GM20431 (cell line): ENCODE data around the gene RBAK.
"Not testable (repeated sequence)": the region's sequence is repeated elsewhere in the genome, so short reads cannot be mapped to it uniquely, and the experiment has no call there.

Experiments
- in situ Hi-C: fragments of 300-500 bp; cut with MseI, MboI; formaldehyde crosslinking; loops from one replicate; pipeline ENCODE4 v1.15.0; 2020; ENCODE audit warnings: low sequenced_read_pairs; ENCODE audit not compliant: unreplicated experiment

RBAK gene

DNA sequence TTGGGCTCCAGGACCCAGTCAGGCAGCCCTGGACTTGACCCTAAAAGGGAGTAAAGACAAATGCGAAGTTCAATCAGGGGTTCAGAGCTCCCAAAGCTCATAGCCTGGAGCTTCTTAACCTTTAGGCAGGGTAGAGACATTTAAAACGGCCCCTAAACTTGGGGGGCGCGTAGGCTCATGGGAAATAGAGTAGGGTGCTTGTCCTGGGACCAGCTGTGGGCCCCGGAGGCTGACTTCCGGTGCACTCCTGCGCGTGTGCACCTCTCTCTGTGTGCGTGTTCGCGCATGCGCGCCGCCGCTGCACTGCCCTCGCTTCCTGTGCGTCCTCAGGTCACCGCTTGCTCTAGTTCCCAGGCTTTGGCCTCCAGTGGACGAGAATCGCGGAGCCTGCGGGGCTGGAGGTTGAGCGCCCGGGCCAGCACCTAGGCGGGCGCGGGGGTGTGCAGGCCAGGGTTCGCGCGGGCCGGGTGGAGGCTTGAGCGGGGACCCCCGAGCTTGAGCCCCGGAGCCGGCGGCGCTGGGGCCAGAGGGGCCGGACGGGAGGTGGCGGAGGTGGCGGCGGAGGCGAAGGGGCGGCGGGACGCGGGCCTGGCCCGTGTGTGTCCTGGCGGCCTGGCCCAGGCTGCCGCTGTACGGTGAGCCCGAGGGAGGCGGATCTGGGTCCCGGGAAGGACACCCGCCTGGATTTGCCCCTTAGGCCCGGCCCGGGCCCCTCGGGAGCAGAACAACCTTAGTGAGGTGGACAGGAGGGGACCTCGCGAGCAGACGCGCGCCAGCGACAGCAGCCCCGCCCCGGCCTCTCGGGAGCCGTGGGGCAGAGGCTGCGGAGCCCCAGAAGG is at the start of gene RBAK:
Gene RBAK (plus strand): TSS at position 303 of the 839 bp plus-strand sequence. CDS start 2,217 bp downstream, outside the sequence.
- in situ Hi-C loops: no loop called here

DNA sequence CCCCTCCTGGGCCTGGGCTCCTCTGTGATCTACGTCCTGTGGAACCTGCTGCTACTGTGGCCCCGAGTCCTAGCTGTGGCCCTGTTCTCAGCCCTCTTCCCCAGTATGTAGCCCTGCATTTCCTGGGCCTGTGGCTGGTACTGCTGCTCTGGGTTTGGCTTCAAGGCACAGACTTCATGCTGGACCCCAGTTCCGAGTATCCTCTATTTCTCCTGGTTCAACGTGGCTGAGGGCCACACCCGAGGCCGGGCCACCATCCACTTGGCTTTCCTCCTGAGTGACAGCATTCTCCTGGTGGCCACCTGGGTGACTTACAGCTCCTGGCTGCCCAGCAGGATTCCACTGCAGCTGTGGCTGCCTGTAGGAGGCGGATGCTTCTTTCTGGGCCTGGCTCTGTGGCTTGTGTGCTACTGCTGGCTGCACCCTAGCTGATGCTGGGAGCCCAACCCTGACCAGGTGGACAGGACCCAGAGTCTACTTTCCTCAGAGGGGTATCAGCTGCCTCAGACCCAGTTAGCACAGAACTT is 48.9 kb upstream of the RBAK start:
- in situ Hi-C loops: no loop called here

- in situ Hi-C loops: no loop called here
These were observed 47.4 kb upstream of the RBAK start for GRCh38 chr7:4998244-4998643.

DNA sequence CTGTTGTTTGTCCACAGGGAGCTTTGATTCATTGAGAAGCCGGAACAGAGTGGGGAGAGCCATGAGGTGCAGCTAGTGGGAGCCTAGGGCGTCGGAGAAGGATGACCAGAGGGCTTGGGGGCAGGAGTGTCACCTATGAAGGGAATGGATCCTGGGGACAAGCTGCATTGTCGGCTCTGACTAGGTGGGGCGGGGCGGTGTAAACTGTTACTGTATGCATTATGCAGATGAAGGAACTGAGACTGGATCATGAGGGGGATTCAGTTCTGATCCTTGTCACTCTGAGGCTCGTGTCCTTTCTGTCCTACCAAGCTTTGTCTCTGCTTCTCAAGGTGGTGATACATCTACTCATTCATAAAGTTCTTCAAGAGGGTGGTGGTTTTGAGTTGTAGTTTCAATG is 46.8 kb upstream of the RBAK start:
- in situ Hi-C loops: no loop called here

- in situ Hi-C loops: no loop called here
These were observed 46.2 kb upstream of the RBAK start for GRCh38 chr7:4999369-4999950.

- in situ Hi-C loops: no loop called here
These were observed 44.7 kb upstream of the RBAK start for GRCh38 chr7:5001003-5001402.

DNA sequence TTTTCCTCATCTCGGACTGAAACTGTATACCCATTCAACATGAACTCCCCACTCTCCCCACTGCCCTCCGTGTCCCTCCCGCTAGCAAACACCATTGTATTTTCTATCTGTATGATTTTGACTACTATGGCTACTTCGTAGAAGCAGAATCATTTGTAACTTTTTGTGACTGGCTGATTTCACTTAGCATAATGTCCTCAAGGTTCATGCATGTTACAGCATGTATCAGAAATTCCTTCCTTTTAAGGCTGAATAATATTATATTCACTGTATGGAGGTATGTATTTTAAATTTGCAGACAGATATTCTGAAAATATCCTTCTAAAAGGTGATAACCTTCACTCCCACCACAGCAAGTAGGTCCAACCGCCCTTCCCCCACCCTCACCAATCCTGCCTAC is 43.7 kb upstream of the RBAK start:
- in situ Hi-C loops: no loop called here

- in situ Hi-C loops: no loop called here
These were observed 40.6 kb upstream of the RBAK start for GRCh38 chr7:5005066-5005465.

GRCh38 chr7:5012985-5013384 is 32.7 kb upstream of the RBAK start:
- in situ Hi-C loops: no loop called here

DNA sequence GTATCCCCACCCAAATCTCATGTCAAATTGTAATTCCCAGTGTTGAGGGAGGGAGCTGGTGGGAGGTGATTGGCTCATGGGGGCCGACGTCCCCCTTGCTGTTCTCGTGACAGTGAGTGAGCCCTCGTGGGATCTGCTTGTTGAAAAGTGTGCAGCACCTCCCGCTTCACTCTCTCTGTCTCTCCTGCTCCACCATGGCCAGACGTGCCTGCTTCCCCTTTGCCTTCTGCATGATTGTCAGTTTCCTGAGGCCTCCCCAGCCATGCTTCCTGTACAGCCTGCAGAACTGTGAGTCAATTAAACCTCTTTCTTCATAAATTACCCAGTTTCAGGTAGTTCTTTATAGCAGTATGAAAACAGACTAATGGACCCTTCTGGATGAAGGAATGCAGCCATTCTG is 29.7 kb upstream of the RBAK start:
- in situ Hi-C loops: not testable (repeated sequence)

GRCh38 chr7:5017626-5018025 is 28.0 kb upstream of the RBAK start:
- in situ Hi-C loops: not testable (repeated sequence)

- in situ Hi-C loops: no loop called here
These were observed 25.6 kb upstream of the RBAK start for GRCh38 chr7:5020098-5020497.

- in situ Hi-C loops: not testable (repeated sequence)
These were observed 24.6 kb upstream of the RBAK start for GRCh38 chr7:5020976-5021550.

DNA sequence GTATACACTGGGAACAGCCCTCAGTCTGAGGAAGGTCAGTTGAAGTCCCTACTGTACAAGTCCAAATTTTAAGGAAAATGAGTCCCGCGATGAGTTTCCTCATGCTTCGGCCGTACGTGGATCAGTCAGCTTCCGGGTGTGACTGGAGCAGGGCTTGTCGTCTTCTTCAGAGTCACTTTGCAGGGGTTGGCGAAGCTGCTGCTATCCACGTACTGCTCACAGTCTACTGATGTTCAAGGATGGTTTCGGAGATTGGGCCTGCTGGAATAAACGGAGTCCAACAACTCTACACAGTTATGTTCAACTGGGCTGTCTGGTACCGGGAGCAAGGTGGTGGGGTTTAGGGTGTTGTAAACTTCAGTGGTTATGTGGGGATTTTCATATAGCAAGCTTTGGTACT is 22.0 kb upstream of the RBAK start:
- in situ Hi-C loops: not testable (repeated sequence)

- in situ Hi-C loops: not testable (repeated sequence)
These were observed 17.8 kb upstream of the RBAK start for GRCh38 chr7:5027796-5028410.

DNA sequence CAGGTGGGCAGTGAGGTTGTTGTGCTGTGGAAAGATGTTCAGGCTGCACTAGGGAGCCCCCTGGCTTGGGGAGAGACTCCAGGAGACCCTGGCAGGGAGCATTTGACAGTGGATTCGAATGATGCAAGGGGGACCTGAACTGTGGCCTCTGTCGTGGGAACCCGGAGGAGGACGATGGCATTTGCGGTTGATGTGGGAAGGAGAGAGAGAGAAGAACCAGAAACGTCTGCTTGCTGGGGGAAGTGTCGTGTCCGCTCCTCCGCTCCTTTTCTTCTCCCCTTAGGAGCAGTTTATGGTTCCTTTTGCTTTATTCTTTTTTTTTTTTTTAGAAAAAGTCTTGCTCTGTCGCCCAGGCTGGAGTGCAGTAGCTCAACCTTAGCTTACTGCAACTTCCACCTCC is 12.5 kb upstream of the RBAK start:
- in situ Hi-C loops: not testable (repeated sequence)

- in situ Hi-C loops: no loop called here
These were observed 10.4 kb upstream of the RBAK start for GRCh38 chr7:5035276-5035675.

DNA sequence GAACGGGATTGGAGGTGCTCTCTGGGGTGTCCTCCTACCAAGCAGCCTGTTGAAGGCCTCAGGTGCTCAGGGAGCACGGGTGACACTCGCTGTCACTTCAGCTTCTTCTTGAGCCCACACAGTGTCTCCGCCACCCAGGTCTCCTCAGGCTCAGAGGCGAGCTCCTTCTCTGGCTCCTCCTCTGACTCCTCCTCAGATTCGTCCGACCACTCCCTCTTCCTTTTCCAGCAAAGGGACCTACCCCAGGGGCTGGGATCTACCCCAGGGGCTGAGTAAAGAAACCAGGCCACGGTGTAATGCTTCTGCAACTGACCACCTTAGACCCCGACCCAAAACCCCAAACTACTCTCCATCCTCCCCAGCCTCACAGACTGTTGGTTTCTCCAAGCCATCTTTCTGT is 9.2 kb upstream of the RBAK start:
- in situ Hi-C loops: no loop called here

DNA sequence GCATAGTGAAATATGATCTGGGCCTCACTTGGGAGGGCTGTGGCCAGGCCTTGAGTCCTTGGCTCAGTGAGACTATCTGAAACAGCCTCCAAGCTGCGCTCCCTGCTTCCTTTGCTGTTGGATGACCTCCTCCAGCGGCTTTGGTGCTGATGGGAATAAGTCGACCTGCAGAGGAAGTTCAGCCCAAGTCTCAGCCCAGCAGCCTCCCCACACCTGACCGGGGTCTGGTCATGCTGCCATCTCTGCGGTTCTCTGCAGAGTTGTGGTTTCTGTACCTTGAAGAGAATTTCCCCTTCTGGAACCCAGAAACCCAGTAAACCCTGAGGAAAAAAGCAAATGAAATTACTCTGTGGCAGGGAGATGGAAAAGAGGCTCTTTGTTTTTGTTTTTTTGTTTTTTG is 4.6 kb upstream of the RBAK start:
- in situ Hi-C loops: no loop called here

DNA sequence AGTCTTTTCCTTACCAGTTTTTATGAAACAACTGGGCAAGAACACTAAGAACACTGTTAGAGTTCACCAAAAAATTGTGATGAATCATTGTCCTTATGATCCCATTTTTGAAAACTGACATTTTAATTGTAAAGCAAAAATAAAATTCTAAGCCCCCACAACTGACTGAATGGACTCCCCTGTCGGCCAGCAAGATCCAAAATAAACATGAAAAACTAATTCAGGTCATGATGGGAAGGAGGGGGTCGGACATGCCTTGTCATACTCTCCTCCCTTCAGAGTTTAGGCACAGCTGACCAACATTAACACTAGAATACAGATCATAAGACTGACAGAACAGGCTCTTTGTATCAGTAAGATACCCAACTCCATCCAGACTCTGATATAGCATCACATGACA is 2.0 kb upstream of the RBAK start:
- in situ Hi-C loops: no loop called here

- in situ Hi-C loops: not testable (repeated sequence)
These were observed 705 bp downstream of the RBAK start for GRCh38 chr7:5046397-5046732.
